ENCODE data around the gene WDR6.

Gene WDR6

DNA sequence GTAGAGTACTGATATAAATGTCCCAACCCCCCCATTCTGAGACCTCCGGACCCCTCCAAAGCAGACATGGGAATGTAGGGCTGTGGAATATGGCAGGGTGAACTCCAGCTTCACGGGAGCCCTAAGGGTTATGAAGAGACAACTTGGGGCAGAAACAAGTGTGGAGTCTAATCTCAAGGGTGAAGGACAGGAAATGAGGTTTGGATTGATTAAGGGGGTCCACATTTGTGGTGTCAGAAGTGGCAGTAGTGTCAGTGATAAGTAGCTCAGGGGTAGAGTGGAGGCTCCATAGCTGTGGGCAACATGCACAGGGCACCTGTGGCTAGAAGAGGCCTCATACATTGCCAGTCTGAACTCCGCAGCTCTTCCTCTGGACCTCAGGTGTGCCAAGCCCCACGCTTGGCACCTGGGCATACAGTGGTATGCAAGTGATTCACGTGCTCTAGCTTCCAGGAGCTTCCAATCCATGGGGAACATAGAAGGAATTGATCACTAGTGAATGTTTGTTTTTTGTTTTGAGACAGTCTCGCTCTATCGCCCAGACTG lies 21.3 kb upstream of the WDR6 start:
- no peak for TF ChIP-seq OSR1 (CRISPR knock-in tag; IDR thresholded peaks at IDR 0.05)
- TF ChIP-seq, protein P1, sequence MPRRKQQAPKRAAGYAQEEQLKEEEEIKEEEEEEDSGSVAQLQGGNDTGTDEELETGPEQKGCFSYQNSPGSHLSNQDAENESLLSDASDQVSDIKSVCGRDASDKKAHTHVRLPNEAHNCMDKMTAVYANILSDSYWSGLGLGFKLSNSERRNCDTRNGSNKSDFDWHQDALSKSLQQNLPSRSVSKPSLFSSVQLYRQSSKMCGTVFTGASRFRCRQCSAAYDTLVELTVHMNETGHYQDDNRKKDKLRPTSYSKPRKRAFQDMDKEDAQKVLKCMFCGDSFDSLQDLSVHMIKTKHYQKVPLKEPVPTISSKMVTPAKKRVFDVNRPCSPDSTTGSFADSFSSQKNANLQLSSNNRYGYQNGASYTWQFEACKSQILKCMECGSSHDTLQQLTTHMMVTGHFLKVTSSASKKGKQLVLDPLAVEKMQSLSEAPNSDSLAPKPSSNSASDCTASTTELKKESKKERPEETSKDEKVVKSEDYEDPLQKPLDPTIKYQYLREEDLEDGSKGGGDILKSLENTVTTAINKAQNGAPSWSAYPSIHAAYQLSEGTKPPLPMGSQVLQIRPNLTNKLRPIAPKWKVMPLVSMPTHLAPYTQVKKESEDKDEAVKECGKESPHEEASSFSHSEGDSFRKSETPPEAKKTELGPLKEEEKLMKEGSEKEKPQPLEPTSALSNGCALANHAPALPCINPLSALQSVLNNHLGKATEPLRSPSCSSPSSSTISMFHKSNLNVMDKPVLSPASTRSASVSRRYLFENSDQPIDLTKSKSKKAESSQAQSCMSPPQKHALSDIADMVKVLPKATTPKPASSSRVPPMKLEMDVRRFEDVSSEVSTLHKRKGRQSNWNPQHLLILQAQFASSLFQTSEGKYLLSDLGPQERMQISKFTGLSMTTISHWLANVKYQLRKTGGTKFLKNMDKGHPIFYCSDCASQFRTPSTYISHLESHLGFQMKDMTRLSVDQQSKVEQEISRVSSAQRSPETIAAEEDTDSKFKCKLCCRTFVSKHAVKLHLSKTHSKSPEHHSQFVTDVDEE (CRISPR knock-in tag; IDR thresholded peaks at IDR 0.05): no peak
- no peak for ATAC-seq

DNA sequence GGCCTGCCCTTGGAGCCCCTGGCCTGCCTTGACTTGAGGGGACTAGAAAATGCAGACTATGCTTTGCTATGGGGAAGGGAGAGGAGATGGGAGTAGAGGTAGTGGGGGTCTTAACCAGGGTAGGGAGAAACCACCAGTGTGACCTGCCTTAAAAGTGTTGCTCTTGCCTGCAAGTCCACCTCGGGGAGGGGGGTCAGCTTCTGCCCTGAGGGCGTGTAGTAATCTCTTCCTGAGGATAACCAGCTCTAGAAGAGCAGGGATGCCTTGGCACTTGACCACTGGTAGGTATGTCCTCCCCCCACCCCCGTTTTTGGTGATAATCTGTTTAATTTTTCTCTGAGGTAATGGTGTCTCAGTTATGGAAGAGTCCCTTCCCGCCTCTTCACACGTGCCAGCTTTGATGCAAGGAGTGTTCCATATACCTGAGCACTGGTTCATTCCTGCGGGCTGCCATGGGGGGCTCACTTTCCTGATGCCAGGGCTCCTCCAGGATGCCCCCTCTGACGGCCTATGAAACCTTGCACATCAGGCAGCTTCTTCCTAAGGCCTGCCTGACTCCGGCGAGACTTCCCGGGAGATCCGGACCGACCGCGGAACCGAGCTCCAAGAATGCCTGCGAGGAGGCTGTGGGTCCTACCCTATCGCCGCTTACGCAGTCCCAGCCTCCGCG lies 17.9 kb upstream of the WDR6 start:
- ATAC-seq: peak; percentile 6; the same call in 2 of the 3 replicates
- no peak for TF ChIP-seq ISL1 (CRISPR knock-in tag; IDR thresholded peaks at IDR 0.05)
- TF ChIP-seq TCF4 (CRISPR knock-in tag; IDR thresholded peaks at IDR 0.05; ENCODE audit: borderline replicate concordance): no peak
- no peak for TF ChIP-seq ZNF70 (CRISPR knock-in tag; IDR thresholded peaks at IDR 0.05)
- TF ChIP-seq ESRRG (CRISPR knock-in tag; IDR thresholded peaks at IDR 0.05): no peak
- TF ChIP-seq, protein P2, sequence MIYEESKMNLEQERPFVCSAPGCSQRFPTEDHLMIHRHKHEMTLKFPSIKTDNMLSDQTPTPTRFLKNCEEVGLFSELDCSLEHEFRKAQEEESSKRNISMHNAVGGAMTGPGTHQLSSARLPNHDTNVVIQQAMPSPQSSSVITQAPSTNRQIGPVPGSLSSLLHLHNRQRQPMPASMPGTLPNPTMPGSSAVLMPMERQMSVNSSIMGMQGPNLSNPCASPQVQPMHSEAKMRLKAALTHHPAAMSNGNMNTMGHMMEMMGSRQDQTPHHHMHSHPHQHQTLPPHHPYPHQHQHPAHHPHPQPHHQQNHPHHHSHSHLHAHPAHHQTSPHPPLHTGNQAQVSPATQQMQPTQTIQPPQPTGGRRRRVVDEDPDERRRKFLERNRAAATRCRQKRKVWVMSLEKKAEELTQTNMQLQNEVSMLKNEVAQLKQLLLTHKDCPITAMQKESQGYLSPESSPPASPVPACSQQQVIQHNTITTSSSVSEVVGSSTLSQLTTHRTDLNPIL (CRISPR knock-in tag; IDR thresholded peaks at IDR 0.05; ENCODE audit: low read depth): no peak
- no peak for TF ChIP-seq ZC3H10 (CRISPR knock-in tag; IDR thresholded peaks at IDR 0.05)
- TF ChIP-seq RARB (CRISPR knock-in tag; IDR thresholded peaks at IDR 0.05): no peak
- no peak for TF ChIP-seq ZNF565 (CRISPR knock-in tag; conservative IDR thresholded peaks at IDR 0.05; ENCODE audit: low read depth)
- no peak for TF ChIP-seq CSDC2 (CRISPR knock-in tag; IDR thresholded peaks at IDR 0.05)
- TF ChIP-seq SNAI2 (CRISPR knock-in tag; IDR thresholded peaks at IDR 0.05): no peak
- TF ChIP-seq OSR1 (CRISPR knock-in tag; IDR thresholded peaks at IDR 0.05): no peak
- no peak for TF ChIP-seq BACH2 (CRISPR knock-in tag; IDR thresholded peaks at IDR 0.05; ENCODE audit: borderline replicate concordance)
- TF ChIP-seq TOX (CRISPR knock-in tag; IDR thresholded peaks at IDR 0.05; ENCODE audit: borderline replicate concordance): no peak
- no peak for TF ChIP-seq ZFP30 (CRISPR knock-in tag; IDR thresholded peaks at IDR 0.05)
- TF ChIP-seq, protein P1 (CRISPR knock-in tag; IDR thresholded peaks at IDR 0.05): no peak
- no peak for TF ChIP-seq PPARA (CRISPR knock-in tag; IDR thresholded peaks at IDR 0.05; ENCODE audit: borderline replicate concordance)
- TF ChIP-seq, protein P3, sequence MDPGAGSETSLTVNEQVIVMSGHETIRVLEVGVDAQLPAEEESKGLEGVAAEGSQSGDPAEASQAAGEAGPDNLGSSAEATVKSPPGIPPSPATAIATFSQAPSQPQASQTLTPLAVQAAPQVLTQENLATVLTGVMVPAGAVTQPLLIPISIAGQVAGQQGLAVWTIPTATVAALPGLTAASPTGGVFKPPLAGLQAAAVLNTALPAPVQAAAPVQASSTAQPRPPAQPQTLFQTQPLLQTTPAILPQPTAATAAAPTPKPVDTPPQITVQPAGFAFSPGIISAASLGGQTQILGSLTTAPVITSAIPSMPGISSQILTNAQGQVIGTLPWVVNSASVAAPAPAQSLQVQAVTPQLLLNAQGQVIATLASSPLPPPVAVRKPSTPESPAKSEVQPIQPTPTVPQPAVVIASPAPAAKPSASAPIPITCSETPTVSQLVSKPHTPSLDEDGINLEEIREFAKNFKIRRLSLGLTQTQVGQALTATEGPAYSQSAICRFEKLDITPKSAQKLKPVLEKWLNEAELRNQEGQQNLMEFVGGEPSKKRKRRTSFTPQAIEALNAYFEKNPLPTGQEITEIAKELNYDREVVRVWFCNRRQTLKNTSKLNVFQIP (CRISPR knock-in tag; IDR thresholded peaks at IDR 0.05; ENCODE audit: borderline replicate concordance, low read depth): no peak
- TF ChIP-seq ARNTL (CRISPR knock-in tag; IDR thresholded peaks at IDR 0.05; ENCODE audit: borderline replicate concordance, low read depth): no peak

DNA sequence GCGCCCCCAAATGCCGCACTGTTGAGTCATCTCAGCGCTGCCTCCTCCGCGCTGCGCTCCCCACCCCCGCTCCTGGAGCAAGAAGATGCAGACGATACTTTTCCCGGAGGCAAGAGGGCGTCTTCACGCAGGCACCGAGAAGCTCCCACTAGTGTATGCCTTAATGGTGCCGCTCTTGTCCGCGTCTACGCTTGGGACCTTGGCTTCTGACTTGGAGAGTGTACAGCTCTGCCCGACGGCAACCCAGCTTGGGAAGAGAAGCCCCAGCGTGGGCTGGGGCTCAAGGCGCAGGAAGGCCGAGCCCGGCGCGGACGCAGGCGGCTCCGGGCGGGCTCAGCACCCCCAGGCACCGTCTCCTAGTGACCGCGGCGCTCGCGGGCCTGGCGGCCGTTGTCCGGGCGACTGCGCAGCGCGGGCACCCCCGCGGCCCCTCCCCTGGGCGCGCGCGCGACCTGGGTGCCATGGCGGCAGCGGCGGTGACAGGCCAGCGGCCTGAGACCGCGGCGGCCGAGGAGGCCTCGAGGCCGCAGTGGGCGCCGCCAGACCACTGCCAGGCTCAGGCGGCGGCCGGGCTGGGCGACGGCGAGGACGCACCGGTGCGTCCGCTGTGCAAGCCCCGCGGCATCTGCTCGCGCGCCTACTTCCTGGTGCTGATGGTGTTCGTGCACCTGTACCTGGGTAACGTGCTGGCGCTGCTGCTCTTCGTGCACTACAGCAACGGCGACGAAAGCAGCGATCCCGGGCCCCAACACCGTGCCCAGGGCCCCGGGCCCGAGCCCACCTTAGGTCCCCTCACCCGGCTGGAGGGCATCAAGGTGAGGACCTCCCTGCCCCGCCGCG lies 17.2 kb upstream of the WDR6 start, which contains the start of gene P4HTM:
TSS of gene P4HTM (plus strand) at position 446 of the 840 bp plus-strand sequence. CDS start at position 462, 16 bp downstream.
- peak; percentile 89 for ATAC-seq
- TF ChIP-seq ZNF565 (CRISPR knock-in tag; conservative IDR thresholded peaks at IDR 0.05; ENCODE audit: low read depth): no peak
- no peak for TF ChIP-seq PPARA (CRISPR knock-in tag; IDR thresholded peaks at IDR 0.05; ENCODE audit: borderline replicate concordance)
- TF ChIP-seq ARNTL (CRISPR knock-in tag; IDR thresholded peaks at IDR 0.05; ENCODE audit: borderline replicate concordance, low read depth): no peak
- no peak for TF ChIP-seq ZNF8 (CRISPR knock-in tag; IDR thresholded peaks at IDR 0.05)
- no peak for TF ChIP-seq BACH2 (CRISPR knock-in tag; IDR thresholded peaks at IDR 0.05; ENCODE audit: borderline replicate concordance)
- no peak for TF ChIP-seq ZFP3 (CRISPR knock-in tag; IDR thresholded peaks at IDR 0.05)
- TF ChIP-seq, protein P3 (CRISPR knock-in tag; IDR thresholded peaks at IDR 0.05; ENCODE audit: borderline replicate concordance, low read depth): no peak
- TF ChIP-seq GLIS3 (CRISPR knock-in tag; IDR thresholded peaks at IDR 0.05): no peak
- TF ChIP-seq RARB (CRISPR knock-in tag; IDR thresholded peaks at IDR 0.05): no peak

All from SK-N-SH treated with all-trans-retinoic acid at 6 μM for 48 hours (cell line).